Cardiac septum (tissue), 1 donor: Measurements from ENCODE around the gene CHRNB4. TPM values are rescaled to one million over a fixed set of nuclear protein-coding genes. Genes with fewer than 3 reads are reported as not detected.

Experiments used
- DNase-seq: peaks from one replicate; pipeline ENCODE4 v3.0.0-alpha.2; 2020; ENCODE audit warnings: low spot score
- intact Hi-C: fragments of 100-400 bp; cut with DNase I; formaldehyde crosslinking; loops from one replicate; pipeline ENCODE4 v1.14.0; 2022
- total RNA-seq: library from RNA; stranded (reverse); fragmentation: NEBNext Ultra II Directional; extraction: Animal tissue kit (Norgen Biotek cat#: 25700); gene quantifications from one replicate; pipeline ENCODE4 v1.2.1, GENCODE V29; 2021
- donor health status: DM: no; HTN: no; CAD: no.

CHRNB4 gene
- total RNA-seq, 1 donor from 2014 or later: not detected

DNA sequence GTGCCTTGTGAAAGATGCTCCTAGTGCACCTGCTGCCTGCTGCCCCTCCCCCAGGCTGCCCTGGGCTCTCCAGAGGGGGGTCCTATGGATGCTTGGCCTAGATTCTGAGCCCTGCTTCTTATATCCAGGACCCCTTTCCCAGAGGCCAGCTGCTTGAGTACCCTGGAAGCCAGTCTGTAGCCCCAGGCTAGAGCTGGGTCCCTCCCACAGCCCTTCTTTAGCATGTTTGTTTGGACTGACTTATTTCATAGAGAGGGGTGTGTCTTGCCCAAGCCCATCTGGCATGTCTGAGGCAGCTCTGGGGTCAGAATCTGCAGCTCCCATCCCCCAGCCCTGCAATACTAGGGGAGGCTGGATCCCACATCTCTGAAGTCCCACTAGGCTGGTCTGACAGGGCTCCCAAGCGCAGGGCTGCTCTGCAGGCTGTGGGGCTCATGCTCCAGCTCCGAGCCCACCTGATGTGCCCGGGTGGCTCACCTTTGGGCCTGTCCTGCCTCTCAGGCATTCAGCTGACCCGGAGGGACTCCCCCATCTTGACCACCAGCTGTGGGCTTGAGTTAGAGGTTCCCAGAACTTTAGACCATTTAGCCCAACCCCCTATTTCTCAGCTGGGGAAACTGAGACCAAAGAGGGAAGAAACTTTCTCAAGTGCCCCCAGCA is 3.1 kb downstream of the CHRNB4 start:
- intact Hi-C loops: loop anchor here (2.0 kb wide), 1 partner anchor 71 kb away; no protein-coding TSS in a partner anchor
- DNase-seq: no peak

GRCh38 chr15:78636378-78636859 is 4.6 kb downstream of the CHRNB4 start:
- no peak for DNase-seq
- intact Hi-C loops: no loop called here

GRCh38 chr15:78635346-78635745 is 5.7 kb downstream of the CHRNB4 start:
- no peak for DNase-seq
- intact Hi-C loops: no loop called here

DNA sequence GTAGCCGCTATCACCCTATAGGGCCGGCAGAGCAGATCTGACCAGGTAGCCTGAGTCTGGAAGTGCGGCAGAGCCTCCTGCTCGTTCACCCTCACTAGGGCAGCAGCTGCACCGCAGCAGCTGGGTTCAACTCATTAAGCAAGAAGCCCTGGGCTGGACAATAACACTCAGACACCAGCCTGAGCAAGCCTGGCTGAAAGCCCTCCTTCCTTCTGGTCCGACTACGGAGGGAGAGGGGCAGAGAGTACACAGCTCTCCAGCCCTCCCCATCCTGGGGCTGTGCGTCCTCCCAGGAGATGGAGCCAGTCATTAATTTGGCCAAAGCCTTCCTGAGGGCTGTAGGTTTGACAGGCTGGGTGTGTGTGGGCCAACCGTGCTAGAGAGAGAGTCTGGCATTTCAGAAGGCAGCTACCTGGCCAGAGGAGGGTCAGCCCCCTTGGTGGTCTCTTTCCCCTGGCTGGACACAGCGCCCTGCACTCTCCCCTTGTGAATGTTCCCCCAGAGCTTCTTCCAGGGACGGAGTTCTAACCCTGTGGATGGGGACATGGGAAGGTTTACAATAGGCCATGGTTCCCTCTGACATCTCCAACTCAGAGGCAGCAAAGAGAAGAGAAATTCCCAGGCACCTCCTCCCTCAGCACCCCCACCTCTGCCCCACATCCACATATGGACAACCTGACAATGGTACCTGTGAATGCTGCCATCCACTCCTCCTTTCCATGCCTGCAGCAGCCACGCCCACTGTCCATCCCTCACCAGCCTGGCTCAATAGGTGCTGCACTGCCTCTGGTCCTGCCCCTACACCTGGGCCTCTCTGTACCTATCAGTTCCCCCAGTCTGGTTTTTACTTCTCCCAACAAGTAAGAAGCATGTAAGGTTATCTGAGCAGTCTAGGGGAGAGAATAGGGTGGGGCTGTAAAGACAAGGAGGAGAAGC is 6.5 kb downstream of the CHRNB4 start:
- DNase-seq: no peak
- intact Hi-C loops: no loop called here

- intact Hi-C loops: no loop called here
Observed at GRCh38 chr15:78633348-78633747, 7.7 kb downstream of the CHRNB4 start.

GRCh38 chr15:78630886-78631633 is 9.9 kb downstream of the CHRNB4 start:
- no peak for DNase-seq
- intact Hi-C loops: no loop called here

More at GRCh38 chr15:78633348-78633747, 7.7 kb downstream of the CHRNB4 start:
- no peak for DNase-seq

- no peak for DNase-seq
- intact Hi-C loops: no loop called here
Observed at GRCh38 chr15:78629716-78630065, 11.3 kb downstream of the CHRNB4 start.

DNA sequence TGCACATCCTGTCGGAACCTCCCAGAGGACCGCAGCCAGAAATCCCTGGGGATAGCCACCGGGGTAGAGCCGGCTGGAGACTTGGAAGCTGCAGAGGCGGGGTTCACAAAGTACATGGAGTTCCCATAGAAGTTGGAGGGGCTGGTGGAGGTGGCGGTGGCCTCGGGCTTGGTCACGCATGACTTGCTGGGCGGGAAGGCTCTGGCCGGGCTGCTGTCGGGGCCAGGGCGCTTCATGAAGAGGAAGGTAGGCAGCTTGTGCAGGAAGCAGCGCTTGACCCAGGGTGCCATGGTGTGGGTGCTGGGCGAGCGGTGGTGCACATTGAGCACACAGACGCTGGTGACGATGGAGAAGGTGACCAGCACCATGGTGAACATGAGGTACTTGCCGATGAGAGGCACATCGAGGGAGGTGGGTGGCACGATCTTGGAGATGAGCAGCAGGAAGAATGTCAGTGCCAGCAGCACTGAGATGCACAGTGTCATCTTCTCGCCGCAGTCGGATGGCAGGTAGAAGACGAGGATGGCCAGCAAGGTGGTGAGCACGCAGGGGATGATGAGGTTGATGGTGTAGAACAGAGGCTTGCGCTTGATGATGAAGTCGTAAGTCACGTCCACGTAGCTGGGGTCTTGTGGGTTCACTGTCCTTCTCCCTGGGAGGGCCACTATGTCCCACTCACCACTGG is 11.8 kb downstream of the CHRNB4 start:
- DNase-seq: no peak
- intact Hi-C loops: no loop called here

DNA sequence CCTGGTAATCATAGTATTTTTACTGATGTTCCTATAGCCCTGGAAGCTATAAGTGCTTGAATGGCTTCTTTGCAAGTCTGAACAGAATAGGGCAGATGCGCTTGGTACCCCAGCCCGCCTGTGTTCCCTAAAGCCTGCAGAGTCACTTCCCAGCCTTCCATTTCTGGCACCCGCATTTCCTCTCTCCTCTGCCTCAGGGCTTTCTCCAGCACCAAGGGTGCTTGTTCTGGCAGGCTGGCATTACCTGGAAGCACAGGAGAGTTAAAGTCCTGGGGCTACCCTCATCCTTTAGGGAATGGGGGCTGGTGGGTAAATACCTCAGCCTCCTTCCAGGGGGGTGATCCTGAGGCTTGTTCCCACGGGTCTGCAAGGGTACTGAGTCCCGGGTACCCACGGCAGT is 12.8 kb downstream of the CHRNB4 start:
- intact Hi-C loops: no loop called here
- no peak for DNase-seq

- no peak for DNase-seq
- intact Hi-C loops: no loop called here
Observed at GRCh38 chr15:78627348-78627747, 13.7 kb downstream of the CHRNB4 start.

GRCh38 chr15:78626381-78626995 is 14.5 kb downstream of the CHRNB4 start:
- intact Hi-C loops: no loop called here
- no peak for DNase-seq

DNA sequence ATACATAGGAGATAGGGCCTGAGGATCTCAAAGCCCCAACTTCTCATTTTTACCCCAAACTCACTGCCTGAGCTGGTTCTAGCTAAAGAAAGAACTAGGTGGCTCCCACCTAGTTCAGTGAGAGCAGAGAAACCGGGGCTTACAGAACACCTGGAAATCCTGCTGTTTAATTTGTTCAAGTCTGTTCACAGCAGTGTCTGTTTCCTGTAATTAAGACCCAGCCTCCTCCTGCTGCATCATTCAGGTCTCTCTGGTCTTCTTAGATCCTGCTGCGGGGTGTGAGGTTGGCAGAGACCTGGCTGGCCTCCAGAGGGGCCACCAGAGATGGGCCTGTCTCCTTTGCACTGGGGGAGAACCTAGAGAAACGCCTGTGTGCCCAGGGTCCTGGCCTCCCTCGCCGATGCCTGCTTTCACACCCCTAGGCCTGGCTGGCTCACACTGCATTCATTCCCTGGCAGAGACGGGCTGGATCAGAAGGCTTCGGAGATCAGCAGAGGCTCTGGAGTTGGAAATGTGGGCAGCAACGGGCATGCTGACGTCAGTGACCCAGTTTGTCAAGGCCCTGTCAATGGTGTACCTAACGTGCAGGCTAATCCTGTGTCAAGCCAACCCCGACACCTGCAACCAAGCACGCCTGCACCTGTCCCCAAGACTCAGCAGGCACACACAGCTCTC is 15.3 kb downstream of the CHRNB4 start:
- DNase-seq: peak; percentile 53
- intact Hi-C loops: no loop called here

DNA sequence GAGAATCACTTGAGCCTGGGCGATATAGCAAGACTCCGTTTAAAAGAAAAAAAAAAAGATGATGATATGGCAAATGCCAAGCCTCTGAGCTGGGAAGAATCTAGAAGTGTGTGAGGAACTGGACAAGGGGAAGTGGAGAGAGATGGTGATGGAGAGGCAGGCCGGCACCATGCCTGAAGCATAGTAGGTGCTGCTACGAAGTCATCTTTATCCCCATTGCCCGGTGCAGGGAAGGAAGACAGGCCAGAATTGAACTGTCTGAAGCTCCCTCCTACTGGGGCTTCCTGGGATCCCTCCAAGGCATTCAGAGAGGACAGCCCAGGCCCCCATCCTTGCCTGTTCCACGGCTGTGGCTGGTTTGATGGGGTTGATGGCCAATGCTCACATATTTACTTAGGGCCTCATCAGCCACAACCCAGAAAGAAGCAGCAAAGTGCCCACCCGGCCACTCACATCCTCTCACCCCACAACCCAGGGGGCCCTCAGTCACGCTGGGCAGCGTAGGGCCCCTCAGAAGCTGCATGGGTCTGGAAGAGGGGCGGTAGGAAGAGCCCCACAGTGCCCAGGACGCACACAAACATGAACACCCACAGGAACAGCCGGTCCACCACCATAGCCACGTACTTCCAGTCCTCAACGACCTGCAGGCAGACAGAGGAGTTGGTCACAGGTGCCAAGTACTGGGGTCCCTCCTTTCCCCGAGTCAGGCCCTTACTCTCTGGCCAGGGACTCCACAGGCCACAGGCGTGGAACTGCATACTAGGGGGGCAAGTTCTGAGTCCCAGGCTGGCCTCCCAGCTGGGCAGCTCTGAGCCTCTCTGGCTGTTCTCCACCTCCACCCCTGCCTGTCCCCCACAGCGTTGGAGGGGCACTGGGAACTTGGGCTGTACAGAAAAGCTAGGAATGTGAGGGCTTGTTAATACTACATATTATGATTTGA is 16.1 kb downstream of the CHRNB4 start:
- intact Hi-C loops: no loop called here
- DNase-seq: no peak

DNA sequence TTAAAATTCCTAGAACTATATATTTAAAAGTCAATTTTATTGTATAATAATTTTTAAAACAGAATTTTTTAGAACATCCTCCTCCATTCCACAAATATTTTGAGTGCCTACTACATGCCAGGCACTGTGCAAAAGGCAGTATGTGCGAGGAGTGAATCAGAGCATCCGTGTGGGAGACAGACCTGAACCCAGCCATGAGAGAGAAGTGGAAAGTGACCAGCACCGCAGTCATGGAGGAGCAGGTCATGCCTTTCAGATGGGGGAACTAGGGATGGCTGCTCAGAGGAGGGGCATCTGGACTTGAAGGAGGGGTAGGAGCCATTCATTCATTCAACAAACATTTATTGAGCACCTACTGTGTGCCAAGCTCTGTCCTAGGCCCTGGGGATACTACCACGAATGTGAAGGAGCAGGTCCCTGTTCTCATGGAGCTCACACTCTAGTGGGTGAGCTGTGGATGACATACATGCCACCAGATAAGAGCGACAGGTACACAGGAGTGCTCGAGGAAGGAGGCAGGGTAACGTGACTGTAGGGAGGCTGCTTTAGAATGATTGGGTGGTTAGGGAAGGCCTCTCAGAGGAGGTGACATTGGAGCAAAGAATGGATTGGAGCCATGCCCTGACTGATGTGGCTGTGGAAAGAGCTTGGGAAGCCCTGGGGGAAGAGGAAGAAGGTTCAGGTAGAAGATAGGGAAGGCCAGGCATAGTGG is 17.1 kb downstream of the CHRNB4 start:
- intact Hi-C loops: no loop called here

GRCh38 chr15:78621810-78622402 is 19.1 kb downstream of the CHRNB4 start:
- intact Hi-C loops: no loop called here
- DNase-seq: no peak

More for the DNA sequence above, 17.1 kb downstream of the CHRNB4 start:
- no peak for DNase-seq
